Activated T-helper 17 cell treated with anti-CD3 and anti-CD28 coated beads, Interleukin-2, amount 50 U/mL, for 72 hours (primary cell): ENCODE results near the gene CA5A. TPM values are rescaled to one million over a fixed set of nuclear protein-coding genes. Genes with fewer than 3 reads are reported as not detected.
"Not testable (repeated sequence)": the region's sequence is repeated elsewhere in the genome, so short reads cannot be mapped to it uniquely, and the experiment has no call there.

ENCODE experiments used
- ATAC-seq: fragments of 150-1000 bp; cut with Tn5 transposase; replicated peaks from 2 replicates; pipeline ENCODE4 v1.10.0; 2021; ENCODE audit warnings: mild to moderate bottlenecking, moderate library complexity
- H3K27ac Mint-ChIP-seq: one replicate; pipeline ENCODE4 v1.8.0; 2022; ENCODE audit warnings: mixed read lengths
- H3K27me3 Mint-ChIP-seq: one replicate; pipeline ENCODE4 v1.8.0; 2022; ENCODE audit warnings: mixed read lengths
- H3K36me3 Mint-ChIP-seq: one replicate; pipeline ENCODE4 v1.8.0; 2022; ENCODE audit warnings: low read depth, mild to moderate bottlenecking, mixed read lengths
- H3K4me1 Mint-ChIP-seq: one replicate; pipeline ENCODE4 v1.8.0; 2022; ENCODE audit warnings: mixed read lengths
- H3K4me3 Mint-ChIP-seq: one replicate; pipeline ENCODE4 v1.8.0; 2022; ENCODE audit warnings: mild to moderate bottlenecking, mixed read lengths
- H3K9me3 Mint-ChIP-seq: one replicate; pipeline ENCODE4 v1.8.0; 2022; ENCODE audit warnings: mixed read lengths
- total RNA-seq, 2 donors: library from RNA; stranded (reverse); gene quantifications; one replicate each; pipeline ENCODE4 v1.2.3, GENCODE V29; 2022

Gene CA5A
- total RNA-seq, 2 donors from 2014 or later: not detected

- not testable (repeated sequence) for H3K4me3 Mint-ChIP-seq, H3K27me3 Mint-ChIP-seq, H3K9me3 Mint-ChIP-seq, H3K27ac Mint-ChIP-seq, H3K4me1 Mint-ChIP-seq, ATAC-seq, H3K36me3 Mint-ChIP-seq
Observed at GRCh38 chr16:87912691-87913090, 23.6 kb downstream of the CA5A start.

GRCh38 chr16:87911106-87911763, 25.1 kb downstream of the CA5A start:
- H3K4me1 Mint-ChIP-seq, H3K4me3 Mint-ChIP-seq, H3K36me3 Mint-ChIP-seq, H3K27me3 Mint-ChIP-seq, H3K27ac Mint-ChIP-seq, H3K9me3 Mint-ChIP-seq, ATAC-seq: not testable (repeated sequence)

GRCh38 chr16:87909203-87909935, 27.0 kb downstream of the CA5A start:
- H3K36me3 Mint-ChIP-seq, H3K9me3 Mint-ChIP-seq, H3K27me3 Mint-ChIP-seq, H3K4me1 Mint-ChIP-seq: not testable (repeated sequence)
- Mint-ChIP-seq H3K27ac (peak overlapping the region; percentile 89), H3K4me3 (peak overlapping the region; percentile 62)
- peak; percentile 96 for ATAC-seq

- ATAC-seq, H3K4me3 Mint-ChIP-seq, H3K9me3 Mint-ChIP-seq, H3K27me3 Mint-ChIP-seq, H3K27ac Mint-ChIP-seq, H3K4me1 Mint-ChIP-seq, H3K36me3 Mint-ChIP-seq: not testable (repeated sequence)
Observed at GRCh38 chr16:87908101-87908500, 28.2 kb downstream of the CA5A start.

- peak overlapping the region; percentile 36 for H3K27ac Mint-ChIP-seq
- H3K9me3 Mint-ChIP-seq, ATAC-seq, H3K4me1 Mint-ChIP-seq, H3K36me3 Mint-ChIP-seq, H3K27me3 Mint-ChIP-seq, H3K4me3 Mint-ChIP-seq: not testable (repeated sequence)
Observed at GRCh38 chr16:87905521-87905920, 30.8 kb downstream of the CA5A start.

- not testable (repeated sequence) for H3K27ac Mint-ChIP-seq, H3K36me3 Mint-ChIP-seq, H3K27me3 Mint-ChIP-seq, H3K4me3 Mint-ChIP-seq, ATAC-seq, H3K9me3 Mint-ChIP-seq, H3K4me1 Mint-ChIP-seq
Observed at GRCh38 chr16:87904963-87905362, 31.4 kb downstream of the CA5A start.

- H3K27me3 Mint-ChIP-seq, H3K27ac Mint-ChIP-seq, H3K36me3 Mint-ChIP-seq, H3K9me3 Mint-ChIP-seq, ATAC-seq, H3K4me3 Mint-ChIP-seq: not testable (repeated sequence)
- peaks cover 22% of the 10 kb centered on the region for H3K4me1 Mint-ChIP-seq
Observed at GRCh38 chr16:87900489-87900888, 35.8 kb downstream of the CA5A start.

GRCh38 chr16:87897521-87898505, 38.5 kb downstream of the CA5A start:
- Mint-ChIP-seq H3K27me3 (no peaks in the 10 kb centered on the region), H3K9me3 (no peaks in the 10 kb centered on the region), H3K4me3 (peak overlapping the region; percentile 72), H3K27ac (peak overlapping the region; percentile 93), H3K36me3 (peaks cover 5% of the 10 kb centered on the region), H3K4me1 (peaks cover 22% of the 10 kb centered on the region)
- peak; percentile 48 for ATAC-seq

- H3K4me1 Mint-ChIP-seq: peaks cover 22% of the 10 kb centered on the region
- H3K27me3 Mint-ChIP-seq, H3K36me3 Mint-ChIP-seq, ATAC-seq, H3K9me3 Mint-ChIP-seq: not testable (repeated sequence)
- peak overlapping the region; percentile 72 for H3K4me3 Mint-ChIP-seq
- H3K27ac Mint-ChIP-seq: peak overlapping the region; percentile 93
Observed at GRCh38 chr16:87896924-87897520, 39.3 kb downstream of the CA5A start.

GRCh38 chr16:87896176-87896890, 40.0 kb downstream of the CA5A start:
- H3K36me3 Mint-ChIP-seq, H3K27me3 Mint-ChIP-seq, H3K9me3 Mint-ChIP-seq: not testable (repeated sequence)
- H3K4me3 Mint-ChIP-seq: peak overlapping the region; percentile 72
- ATAC-seq: peak; percentile 8
- peaks cover 22% of the 10 kb centered on the region for H3K4me1 Mint-ChIP-seq
- peak overlapping the region; percentile 93 for H3K27ac Mint-ChIP-seq

GRCh38 chr16:87895641-87896141, 40.6 kb downstream of the CA5A start:
- ATAC-seq: peak; percentile 94
- Mint-ChIP-seq H3K36me3 (peaks cover 5% of the 10 kb centered on the region), H3K9me3 (no peaks in the 10 kb centered on the region), H3K4me3 (peak overlapping the region; percentile 72), H3K27ac (peak overlapping the region; percentile 93), H3K27me3 (no peaks in the 10 kb centered on the region), H3K4me1 (peaks cover 22% of the 10 kb centered on the region)

- not testable (repeated sequence) for H3K9me3 Mint-ChIP-seq, H3K4me3 Mint-ChIP-seq, H3K27me3 Mint-ChIP-seq, H3K36me3 Mint-ChIP-seq, ATAC-seq, H3K27ac Mint-ChIP-seq
- peaks cover 22% of the 10 kb centered on the region for H3K4me1 Mint-ChIP-seq
Observed at GRCh38 chr16:87894005-87894404, 42.3 kb downstream of the CA5A start.

- Mint-ChIP-seq H3K36me3 (peaks cover 5% of the 10 kb centered on the region), H3K4me3 (no peak overlapping the region), H3K4me1 (peaks cover 10% of the 10 kb centered on the region), H3K27me3 (no peaks in the 10 kb centered on the region), H3K27ac (no peak overlapping the region), H3K9me3 (no peaks in the 10 kb centered on the region)
- no peak for ATAC-seq
Observed at GRCh38 chr16:87891764-87892163, 44.6 kb downstream of the CA5A start.

- H3K4me1 Mint-ChIP-seq, H3K9me3 Mint-ChIP-seq, H3K27ac Mint-ChIP-seq, H3K36me3 Mint-ChIP-seq, H3K4me3 Mint-ChIP-seq, H3K27me3 Mint-ChIP-seq: not testable (repeated sequence)
- peak; percentile 91 for ATAC-seq
Observed at GRCh38 chr16:87889762-87890161, 46.6 kb downstream of the CA5A start.
